ENCODE results near the gene PSMB11. TPM values are rescaled to one million over a fixed set of nuclear protein-coding genes. Genes with fewer than 3 reads are reported as not detected.

The PSMB11 gene
- total and polyA plus RNA-seq, 10 of the 15 experiments (the other 5 are each of a cell fraction or from before 2014, with no cell fraction given), result not detected

DNA sequence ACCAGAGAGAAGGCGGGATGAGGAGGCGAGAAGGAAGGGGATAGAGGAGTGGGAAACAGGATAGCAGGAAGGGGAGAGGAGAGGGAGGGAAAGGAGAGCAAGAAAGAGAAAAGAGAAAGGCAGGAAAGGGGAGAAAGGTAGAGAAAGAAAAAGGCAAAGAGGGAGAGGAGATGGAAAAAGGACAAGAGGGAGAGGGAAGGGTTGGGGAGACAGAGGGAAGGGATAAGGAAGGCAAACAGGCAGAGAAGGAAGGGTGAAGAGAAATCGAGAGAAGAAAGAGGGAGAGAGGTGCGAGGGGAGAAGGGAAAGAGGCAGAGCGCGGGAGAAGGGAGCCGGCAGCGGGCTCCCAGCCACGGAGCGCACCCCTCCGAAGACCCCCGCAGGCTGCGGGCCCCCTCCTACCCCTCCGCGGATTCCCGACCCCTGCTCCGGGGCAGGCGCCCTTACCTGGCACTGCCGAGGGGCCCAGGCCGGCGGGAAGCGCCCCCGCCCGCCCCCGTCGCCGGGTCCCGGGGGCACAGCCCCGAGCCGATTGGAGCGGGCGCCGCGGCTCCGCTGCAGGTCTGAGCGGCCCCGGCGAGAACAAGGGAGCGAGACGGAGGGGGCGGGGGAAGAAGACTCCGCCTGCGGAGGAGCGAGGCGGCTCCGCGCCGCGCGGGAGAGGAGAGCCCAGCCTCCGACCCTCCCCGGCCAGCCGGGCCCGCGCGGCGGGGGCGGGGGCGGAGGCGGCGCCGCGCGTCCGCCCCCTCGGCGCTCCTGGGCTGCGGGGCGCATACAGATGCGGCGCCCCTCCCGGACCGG is 15.1 kb downstream of the PSMB11 start, which contains the start of gene CDH24:
TSS of gene CDH24 (minus strand) at position 565 of the 801 bp plus-strand sequence. CDS start 1,787 bp downstream, outside the sequence.
- WGBS (ENCODE audit: insufficient coverage, insufficient replicate concordance, low lambda C conversion rate, missing lambda C conversion rate), result 3% methylated on average over 17 of the region's 73 CpGs
- POLR2A ChIA-PET, result interaction anchor here (0.6 to 1.4 kb wide), 7 partner anchors 38 to 99 kb away, joined by 3 to 12 read pairs (median 4); partner anchors contain the start of gene ACIN1
- peak within 1 kb of the TSS; percentile 79 for H3K4me3 ChIP-seq
- peak; percentile 67 for ATAC-seq
- peaks cover 14 to 16% of the 10 kb centered on the region in 2 experiments for H3K36me3 ChIP-seq (ENCODE audit: control insufficient read depth in 2 of 2, insufficient read depth in 2 of 2, low read length in 1 of 2)
- BruUV-seq (replicated peaks), result no TSS peak
- no peak within 1 kb of the TSS for H3K27ac ChIP-seq (ENCODE audit: control insufficient read depth, insufficient read depth)
- intact Hi-C loops (cut with micrococcal nuclease; ENCODE audit: unreplicated experiment), result loop anchor here (2.0 to 5.0 kb wide), 3 partner anchors 85 to 485 kb away; partner anchors contain the start of gene PRMT5
- SMC1A ChIA-PET (ENCODE audit: uncharacterized antibody, unreplicated experiment), result interaction anchor here (0.5 to 8.7 kb wide), 21 partner anchors 9 to 361 kb away, joined by 3 to 156 read pairs (median 5); partner anchors contain the start of genes HAUS4 and PRMT5
- peak within 1 kb of the TSS; percentile 47 for H3K9ac ChIP-seq (ENCODE audit: control insufficient read depth, insufficient read depth, low read length)
- H2AFZ ChIP-seq (ENCODE audit: control insufficient read depth, low read depth, low read length), result peak within 1 kb of the TSS; percentile 76
- no peaks in the 10 kb centered on the region for H3K27me3 ChIP-seq (replicated peaks in 1 of 2; ENCODE audit: control insufficient read depth in 2 of 2, insufficient read depth in 2 of 2, low read length in 1 of 2)
- H4K20me1 ChIP-seq (ENCODE audit: control insufficient read depth, insufficient read depth), result no peaks in the 10 kb centered on the region
- peaks cover 12% of the 10 kb centered on the region for H3K4me1 ChIP-seq (ENCODE audit: control insufficient read depth, insufficient read depth, low read length)
- FAIRE-seq, result no peak
- RAD21 ChIA-PET (ENCODE audit: unreplicated experiment), result interaction anchor here (0.7 to 10.8 kb wide), 21 partner anchors 12 to 492 kb away, joined by 3 to 224 read pairs (median 5); partner anchors contain the start of genes ACIN1, AJUBA, C14orf119 and HAUS4
- in situ Hi-C loops (cut with MboI), result no loop called here
- H3K9me3 ChIP-seq (replicated peaks; ENCODE audit: control insufficient read depth, insufficient read depth, low read length), result no peaks in the 10 kb centered on the region
- CTCF ChIA-PET, result interaction anchor here (0.6 to 18.3 kb wide), 43 partner anchors 9 to 1620 kb away, joined by 3 to 853 read pairs (median 5); partner anchors contain the start of genes ACIN1, AJUBA, C14orf119 and HAUS4
- no peaks in the 10 kb centered on the region for H3K79me2 ChIP-seq (ENCODE audit: control insufficient read depth, insufficient read depth, low read length)
- H3K4me2 ChIP-seq (ENCODE audit: control insufficient read depth, insufficient read depth), result peak within 1 kb of the TSS; percentile 100
- no peak for DNase-seq (ENCODE audit: low read depth, low spot score)
- 0 out of 4 replicates have a peak, but pooled peaks of 1 of the 2 experiments have one; percentile 33 for TF ChIP-seq BHLHE40 (IDR thresholded peaks at IDR 0.05; ENCODE audit: borderline replicate concordance in 1 of 2, low read depth in 2 of 2, low read length in 1 of 2)
- TF ChIP-seq, protein P1, sequence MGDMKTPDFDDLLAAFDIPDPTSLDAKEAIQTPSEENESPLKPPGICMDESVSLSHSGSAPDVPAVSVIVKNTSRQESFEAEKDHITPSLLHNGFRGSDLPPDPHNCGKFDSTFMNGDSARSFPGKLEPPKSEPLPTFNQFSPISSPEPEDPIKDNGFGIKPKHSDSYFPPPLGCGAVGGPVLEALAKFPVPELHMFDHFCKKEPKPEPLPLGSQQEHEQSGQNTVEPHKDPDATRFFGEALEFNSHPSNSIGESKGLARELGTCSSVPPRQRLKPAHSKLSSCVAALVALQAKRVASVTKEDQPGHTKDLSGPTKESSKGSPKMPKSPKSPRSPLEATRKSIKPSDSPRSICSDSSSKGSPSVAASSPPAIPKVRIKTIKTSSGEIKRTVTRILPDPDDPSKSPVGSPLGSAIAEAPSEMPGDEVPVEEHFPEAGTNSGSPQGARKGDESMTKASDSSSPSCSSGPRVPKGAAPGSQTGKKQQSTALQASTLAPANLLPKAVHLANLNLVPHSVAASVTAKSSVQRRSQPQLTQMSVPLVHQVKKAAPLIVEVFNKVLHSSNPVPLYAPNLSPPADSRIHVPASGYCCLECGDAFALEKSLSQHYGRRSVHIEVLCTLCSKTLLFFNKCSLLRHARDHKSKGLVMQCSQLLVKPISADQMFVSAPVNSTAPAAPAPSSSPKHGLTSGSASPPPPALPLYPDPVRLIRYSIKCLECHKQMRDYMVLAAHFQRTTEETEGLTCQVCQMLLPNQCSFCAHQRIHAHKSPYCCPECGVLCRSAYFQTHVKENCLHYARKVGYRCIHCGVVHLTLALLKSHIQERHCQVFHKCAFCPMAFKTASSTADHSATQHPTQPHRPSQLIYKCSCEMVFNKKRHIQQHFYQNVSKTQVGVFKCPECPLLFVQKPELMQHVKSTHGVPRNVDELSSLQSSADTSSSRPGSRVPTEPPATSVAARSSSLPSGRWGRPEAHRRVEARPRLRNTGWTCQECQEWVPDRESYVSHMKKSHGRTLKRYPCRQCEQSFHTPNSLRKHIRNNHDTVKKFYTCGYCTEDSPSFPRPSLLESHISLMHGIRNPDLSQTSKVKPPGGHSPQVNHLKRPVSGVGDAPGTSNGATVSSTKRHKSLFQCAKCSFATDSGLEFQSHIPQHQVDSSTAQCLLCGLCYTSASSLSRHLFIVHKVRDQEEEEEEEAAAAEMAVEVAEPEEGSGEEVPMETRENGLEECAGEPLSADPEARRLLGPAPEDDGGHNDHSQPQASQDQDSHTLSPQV (IDR thresholded peaks at IDR 0.05), result no peak
- TF ChIP-seq, protein P2, sequence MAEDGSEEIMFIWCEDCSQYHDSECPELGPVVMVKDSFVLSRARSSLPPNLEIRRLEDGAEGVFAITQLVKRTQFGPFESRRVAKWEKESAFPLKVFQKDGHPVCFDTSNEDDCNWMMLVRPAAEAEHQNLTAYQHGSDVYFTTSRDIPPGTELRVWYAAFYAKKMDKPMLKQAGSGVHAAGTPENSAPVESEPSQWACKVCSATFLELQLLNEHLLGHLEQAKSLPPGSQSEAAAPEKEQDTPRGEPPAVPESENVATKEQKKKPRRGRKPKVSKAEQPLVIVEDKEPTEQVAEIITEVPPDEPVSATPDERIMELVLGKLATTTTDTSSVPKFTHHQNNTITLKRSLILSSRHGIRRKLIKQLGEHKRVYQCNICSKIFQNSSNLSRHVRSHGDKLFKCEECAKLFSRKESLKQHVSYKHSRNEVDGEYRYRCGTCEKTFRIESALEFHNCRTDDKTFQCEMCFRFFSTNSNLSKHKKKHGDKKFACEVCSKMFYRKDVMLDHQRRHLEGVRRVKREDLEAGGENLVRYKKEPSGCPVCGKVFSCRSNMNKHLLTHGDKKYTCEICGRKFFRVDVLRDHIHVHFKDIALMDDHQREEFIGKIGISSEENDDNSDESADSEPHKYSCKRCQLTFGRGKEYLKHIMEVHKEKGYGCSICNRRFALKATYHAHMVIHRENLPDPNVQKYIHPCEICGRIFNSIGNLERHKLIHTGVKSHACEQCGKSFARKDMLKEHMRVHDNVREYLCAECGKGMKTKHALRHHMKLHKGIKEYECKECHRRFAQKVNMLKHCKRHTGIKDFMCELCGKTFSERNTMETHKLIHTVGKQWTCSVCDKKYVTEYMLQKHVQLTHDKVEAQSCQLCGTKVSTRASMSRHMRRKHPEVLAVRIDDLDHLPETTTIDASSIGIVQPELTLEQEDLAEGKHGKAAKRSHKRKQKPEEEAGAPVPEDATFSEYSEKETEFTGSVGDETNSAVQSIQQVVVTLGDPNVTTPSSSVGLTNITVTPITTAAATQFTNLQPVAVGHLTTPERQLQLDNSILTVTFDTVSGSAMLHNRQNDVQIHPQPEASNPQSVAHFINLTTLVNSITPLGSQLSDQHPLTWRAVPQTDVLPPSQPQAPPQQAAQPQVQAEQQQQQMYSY (CRISPR knock-in tag; IDR thresholded peaks at IDR 0.05), result no peak
- TF ChIP-seq KLF5 (IDR thresholded peaks at IDR 0.05; ENCODE audit: partially characterized antibody), result no peak
- TF ChIP-seq HDGF (IDR thresholded peaks at IDR 0.05), result peak; percentile 47; the same call in 1 of the 2 replicates
- peak in 1 of 2 experiments; percentile 85; a peak in 2 of 3 replicates for TF ChIP-seq EGR1 (IDR thresholded peaks at IDR 0.05; ENCODE audit: borderline replicate concordance in 1 of 2, low read depth in 2 of 2, low read length in 2 of 2)
- TF ChIP-seq, protein P3, sequence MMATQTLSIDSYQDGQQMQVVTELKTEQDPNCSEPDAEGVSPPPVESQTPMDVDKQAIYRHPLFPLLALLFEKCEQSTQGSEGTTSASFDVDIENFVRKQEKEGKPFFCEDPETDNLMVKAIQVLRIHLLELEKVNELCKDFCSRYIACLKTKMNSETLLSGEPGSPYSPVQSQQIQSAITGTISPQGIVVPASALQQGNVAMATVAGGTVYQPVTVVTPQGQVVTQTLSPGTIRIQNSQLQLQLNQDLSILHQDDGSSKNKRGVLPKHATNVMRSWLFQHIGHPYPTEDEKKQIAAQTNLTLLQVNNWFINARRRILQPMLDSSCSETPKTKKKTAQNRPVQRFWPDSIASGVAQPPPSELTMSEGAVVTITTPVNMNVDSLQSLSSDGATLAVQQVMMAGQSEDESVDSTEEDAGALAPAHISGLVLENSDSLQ (IDR thresholded peaks at IDR 0.05), result no peak
- 0 out of 2 replicates have a peak, but pooled peaks have one; percentile 6 for TF ChIP-seq DPF2 (IDR thresholded peaks at IDR 0.05)
- TF ChIP-seq CBX3 (IDR thresholded peaks at IDR 0.05; ENCODE audit: borderline replicate concordance, low read depth), result no peak
- TF ChIP-seq NBN (IDR thresholded peaks at IDR 0.05), result peak; percentile 15; the same call in 1 of the 2 replicates
